Motor neuron (in vitro differentiated cells): ENCODE data around the gene SLC39A11. TPM values are rescaled to one million over a fixed set of nuclear protein-coding genes. Genes with fewer than 3 reads are reported as not detected.
A peak's percentile ranks its signal among the peaks of the same experiment; 100 is the strongest.

Experiments
- ATAC-seq, 8 experiments: fragments of 200-7000 bp; cut with Tn5 transposase; replicated peaks in 6 of 8; 2 replicates each; pipeline ENCODE4 v1.8.0; 2021; ENCODE audit warnings: mild to moderate bottlenecking in 8 of 8, moderate library complexity in 8 of 8
- H3K27ac ChIP-seq, 2 donors: fragments of 250-450 bp; sonication (Bioruptor Pico); 2 replicates each; pipeline ENCODE4 v1.9.0; 2021; ENCODE audit warnings: antibody characterized with exemption in 2 of 2, mild to moderate bottlenecking in 2 of 2, moderate library complexity in 1 of 2
- H3K4me1 ChIP-seq, 2 donors: fragments of 250-450 bp; sonication (Bioruptor Pico); replicated peaks in 1 of 2; 2 replicates each; pipeline ENCODE4 v1.6.1; 2021; ENCODE audit warnings: antibody characterized with exemption in 2 of 2, mild to moderate bottlenecking in 2 of 2, moderate library complexity in 1 of 2
- H3K4me3 ChIP-seq, 5 donors: fragments of 250-450 bp; sonication (Bioruptor Pico); 2 replicates each; pipeline ENCODE4 v1.9.0; 2021; ENCODE audit warnings: antibody characterized with exemption in 5 of 5, mild to moderate bottlenecking in 5 of 5, moderate library complexity in 4 of 5
- WGBS, 10 experiments: fragments of 450-650 bp; shearing (Covaris generic); methylation state at CpG; one replicate each; pipeline ENCODE4 v1.0.0; 2022; 5-methylcytosine and 5-hydroxymethylcytosine counted together
- in situ Hi-C, 9 experiments: fragments of 400-800 bp; cut with MboI; loops; one replicate each; pipeline ENCODE4 v1.15.0; 2021; ENCODE audit warnings: low sequenced_read_pairs in 9 of 9, low pct_unique_long_range_greater_than_20kb in 2 of 9; ENCODE audit not compliant: unreplicated experiment in 9 of 9
- total RNA-seq, 8 experiments: library from RNA; unstranded; fragments of 300-600 nt; gene quantifications; 2 replicates each; pipeline versions ENCODE4 v1.2.3 to v1.2.4, GENCODE V29; 2022

Gene SLC39A11
- total RNA-seq, 8 experiments from 2014 or later, result 5.3 to 27.3 (median 10.8) TPM

DNA sequence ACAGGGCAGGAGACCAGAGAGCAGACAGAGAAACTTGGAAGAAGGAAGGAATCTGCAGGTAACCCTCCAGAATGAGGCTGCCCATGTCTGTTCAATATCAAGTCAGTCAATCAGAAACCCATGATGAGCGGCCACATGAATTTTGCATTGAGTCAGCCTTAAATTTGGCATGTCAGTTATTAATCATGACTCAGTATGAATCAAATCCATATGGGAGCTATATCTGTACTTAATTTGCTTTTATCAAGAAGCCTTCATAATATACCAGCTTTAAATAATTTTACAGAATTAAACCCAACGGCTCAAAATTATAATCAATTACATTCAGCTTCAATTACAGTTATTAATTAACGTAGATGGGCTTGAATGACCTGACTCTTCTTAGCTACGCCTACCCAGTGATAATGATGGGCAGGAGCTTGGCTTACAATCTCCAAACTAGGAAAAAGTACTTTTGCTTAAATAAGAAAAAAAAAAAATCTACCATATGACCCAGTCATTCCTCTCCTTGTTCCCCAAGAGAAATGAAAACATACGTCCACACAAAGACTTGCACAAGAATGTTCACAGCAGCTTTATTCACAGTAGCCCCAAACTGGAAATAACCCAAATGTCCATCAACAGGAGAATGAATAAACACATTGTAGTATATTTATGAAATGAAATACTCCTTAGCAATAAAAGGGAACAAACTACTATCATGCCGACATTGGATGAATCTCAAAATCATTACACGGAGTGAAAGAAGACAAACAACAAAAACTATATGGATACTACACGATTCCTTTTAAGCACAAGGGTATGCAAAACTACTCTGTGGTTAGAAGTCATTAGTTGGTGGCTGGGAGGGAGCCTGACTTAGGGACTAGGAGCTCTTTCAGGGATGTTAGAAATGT, 48.6 kb downstream of the SLC39A11 start:
- no peak overlapping the region for H3K27ac ChIP-seq
- H3K4me1 ChIP-seq, result no peaks in the 10 kb centered on the region
- ATAC-seq, result peak in 2 of 8 experiments; percentile 54 to 55
- no peak overlapping the region for H3K4me3 ChIP-seq
- 2 to 98% (median 73%) methylated on average over 2 to 8 of the region's 8 CpGs; no CpG with 5 or more reads in 1 of the 10 experiments for WGBS, 10 experiments
- in situ Hi-C loops, result no loop called here

DNA sequence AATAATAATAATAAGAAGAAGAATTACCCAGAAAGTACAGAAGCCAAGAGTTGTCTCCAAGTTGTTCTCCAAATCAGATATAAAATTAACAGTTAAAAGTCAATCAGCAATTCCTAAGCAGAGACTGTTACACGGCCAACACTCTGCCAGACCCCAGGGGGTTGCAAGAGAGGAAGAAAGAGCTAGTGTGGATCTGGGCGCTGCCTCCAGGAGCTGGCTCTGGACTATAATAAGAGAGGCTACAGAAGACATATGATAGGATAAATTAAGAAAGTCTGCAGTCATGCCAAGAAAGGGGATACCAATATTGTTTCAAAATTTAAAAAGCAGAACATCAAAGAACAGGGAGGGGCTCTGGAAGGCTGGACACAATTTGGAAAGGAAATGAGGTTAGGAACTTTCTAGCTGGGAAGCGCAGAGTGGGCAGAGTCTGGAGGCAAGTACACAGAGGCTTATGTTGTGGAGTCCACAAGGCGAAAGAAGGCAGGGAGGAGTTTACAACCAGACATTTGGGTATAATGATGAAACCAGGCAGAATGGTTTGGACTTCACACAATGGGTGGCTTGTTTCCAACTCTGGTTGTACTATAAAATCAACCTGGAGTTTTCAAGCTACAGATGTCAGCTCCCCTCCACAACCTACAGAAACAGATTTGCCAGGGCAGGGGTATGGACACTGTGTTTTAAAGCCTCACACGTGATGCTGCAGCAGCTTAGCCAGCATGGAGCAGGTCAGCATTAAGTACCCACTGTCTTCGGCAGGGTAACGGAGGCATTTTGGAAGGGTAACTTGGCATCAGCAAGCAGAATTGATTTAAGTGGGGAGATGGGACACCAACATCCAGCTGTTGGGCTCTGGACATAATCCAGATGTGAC, 49.4 kb downstream of the SLC39A11 start:
- peak in 2 of 8 experiments; percentile 37 to 53 for ATAC-seq
- H3K27ac ChIP-seq, result no peak overlapping the region
- H3K4me3 ChIP-seq, result no peak overlapping the region
- no peaks in the 10 kb centered on the region for H3K4me1 ChIP-seq
- 8 to 95% (median 82%) methylated on average over 1 to 6 of the region's 7 CpGs; no CpG with 5 or more reads in 1 of the 10 experiments for WGBS, 10 experiments
- in situ Hi-C loops, result no loop called here

DNA sequence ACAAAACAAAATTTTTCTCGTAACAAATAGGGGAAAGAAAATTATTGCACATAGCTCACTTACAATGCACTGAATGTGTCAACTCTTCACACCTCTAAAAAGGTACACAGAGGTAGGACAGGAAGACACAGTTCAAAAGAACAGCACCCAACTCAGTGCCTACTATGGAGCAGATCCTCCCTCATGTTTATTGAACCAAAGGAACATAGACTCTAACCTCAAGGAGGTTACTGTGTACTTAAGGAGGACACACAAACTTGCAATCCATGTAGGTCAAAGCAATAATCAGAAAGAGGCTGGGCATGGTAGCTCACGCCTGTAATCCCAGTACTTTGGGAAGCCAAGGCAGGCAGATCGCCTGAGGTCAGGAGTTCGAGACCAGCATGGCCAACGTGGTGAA, 50.3 kb downstream of the SLC39A11 start:
- Histone ChIP-seq H3K4me1 (no peaks in the 10 kb centered on the region), H3K4me3 (no peak overlapping the region), H3K27ac (no peak overlapping the region)
- in situ Hi-C loops, result no loop called here
- no peak for ATAC-seq
- 0 to 100% (median 89%) methylated on average over 1 to 5 of the region's 5 CpGs; no CpG with 5 or more reads in 2 of the 10 experiments for WGBS, 10 experiments

DNA sequence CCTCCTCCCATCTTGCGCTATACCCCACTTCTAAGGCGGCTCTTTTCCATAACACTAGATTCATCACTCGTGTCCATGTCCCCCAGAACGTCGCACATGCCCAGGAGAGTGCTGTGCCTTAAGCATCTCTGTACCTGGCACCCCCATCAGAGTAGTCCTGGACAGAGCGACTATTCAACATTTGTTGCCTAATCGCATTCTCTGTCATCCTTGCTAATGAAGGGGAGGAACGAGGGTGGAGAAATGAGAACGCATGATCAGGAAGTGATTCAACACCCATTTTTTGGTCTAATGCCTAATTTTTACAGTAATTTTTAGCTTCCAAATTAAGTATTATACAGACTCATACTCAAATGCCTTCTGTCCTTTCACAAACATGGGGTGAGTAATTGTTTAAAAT, 53.2 kb downstream of the SLC39A11 start:
- WGBS, 10 experiments, result 0 to 97% (median 84%) methylated on average over 3 to 9 of the region's 9 CpGs
- H3K4me1 ChIP-seq, result no peaks in the 10 kb centered on the region
- ATAC-seq, result peak in 2 of 8 experiments; percentile 64 to 90
- H3K4me3 ChIP-seq, result no peak overlapping the region
- in situ Hi-C loops, result no loop called here
- no peak overlapping the region for H3K27ac ChIP-seq

DNA sequence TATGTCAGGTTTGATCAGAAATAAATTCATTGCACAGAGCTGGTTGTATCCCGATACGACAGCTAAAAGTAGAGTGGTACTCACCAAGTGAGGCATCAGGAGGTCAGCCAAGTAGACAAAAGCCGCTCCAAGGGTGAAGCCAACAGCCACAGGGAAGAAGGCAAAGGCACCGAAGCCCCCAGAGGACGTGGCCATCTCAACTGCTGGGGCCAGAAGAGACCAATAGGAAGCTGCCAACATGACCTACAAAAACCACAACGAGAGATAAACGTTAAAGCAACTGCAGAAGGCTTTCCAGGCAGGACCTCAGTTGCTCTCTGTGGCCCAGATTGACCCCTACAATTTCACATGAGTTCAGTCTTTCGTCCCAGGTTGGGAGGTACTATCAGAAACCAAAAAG, 61.0 kb downstream of the SLC39A11 start:
- Histone ChIP-seq H3K27ac (no peak overlapping the region), H3K4me1 (peaks cover 14 to 32% of the 10 kb centered on the region in 2 donors), H3K4me3 (no peak overlapping the region)
- ATAC-seq, result no peak
- WGBS, 10 experiments, result 84 to 100% (median 99%) methylated on average over 1 to 8 of the region's 8 CpGs; no CpG with 5 or more reads in 2 of the 10 experiments
- in situ Hi-C loops, result no loop called here

DNA sequence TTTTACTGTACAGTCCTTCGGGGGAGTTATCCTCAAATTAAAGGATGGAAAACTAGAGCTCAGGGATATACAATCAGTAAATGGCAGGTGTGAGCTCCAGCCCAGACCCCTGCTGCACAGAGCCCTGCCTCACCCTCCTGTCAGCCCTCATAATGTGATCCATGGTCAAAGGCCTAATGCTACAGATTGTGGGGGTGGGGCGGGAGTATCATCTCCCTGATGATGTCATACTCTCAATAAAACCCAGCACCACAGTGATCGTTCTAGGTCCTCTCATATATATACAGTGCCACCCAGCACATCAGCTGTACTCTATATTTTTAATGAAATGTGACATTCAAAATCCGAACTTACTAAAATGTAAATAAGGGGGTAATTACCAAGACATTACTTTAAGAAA, 61.5 kb downstream of the SLC39A11 start:
- ATAC-seq, result peak in 5 of 8 experiments; percentile 90 to 95 (median 95)
- peak overlapping the region in 1 of 2 donors; percentile 36 for H3K27ac ChIP-seq
- no peak overlapping the region for H3K4me3 ChIP-seq
- H3K4me1 ChIP-seq, result peaks cover 14 to 32% of the 10 kb centered on the region in 2 donors
- 40 to 100% (median 90%) methylated on average over 1 to 4 of the region's 4 CpGs; no CpG with 5 or more reads in 4 of the 10 experiments for WGBS, 10 experiments
- in situ Hi-C loops, result no loop called here

DNA sequence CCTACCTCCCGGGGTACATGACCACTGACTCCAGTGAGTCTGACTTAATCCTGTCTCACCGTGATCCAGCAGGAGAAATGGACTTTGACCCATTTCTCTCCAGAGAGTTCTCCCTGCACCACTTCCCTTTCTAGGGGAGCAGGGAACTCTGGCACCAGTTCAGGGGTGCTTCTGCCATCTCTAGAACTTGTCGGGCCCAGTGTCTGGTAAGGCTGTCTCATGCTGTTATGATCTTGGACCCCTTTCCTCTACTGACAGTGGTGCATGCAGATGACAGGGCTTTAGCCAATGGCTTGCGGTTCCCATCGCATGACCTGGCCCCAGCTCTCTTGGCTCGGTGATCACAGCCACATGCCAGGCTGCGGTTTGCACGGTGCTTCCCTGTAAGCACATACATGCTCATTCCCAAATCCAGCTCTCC, 62.0 kb downstream of the SLC39A11 start:
- H3K4me3 ChIP-seq, result no peak overlapping the region
- H3K27ac ChIP-seq, result peak overlapping the region in 1 of 2 donors; percentile 36
- in situ Hi-C loops, result no loop called here
- ATAC-seq, result peak in 6 of 8 experiments; percentile 10 to 69 (median 34)
- 20 to 100% (median 78%) methylated on average over 1 to 6 of the region's 8 CpGs; no CpG with 5 or more reads in 4 of the 10 experiments for WGBS, 10 experiments
- H3K4me1 ChIP-seq, result peaks cover 14 to 32% of the 10 kb centered on the region in 2 donors

DNA sequence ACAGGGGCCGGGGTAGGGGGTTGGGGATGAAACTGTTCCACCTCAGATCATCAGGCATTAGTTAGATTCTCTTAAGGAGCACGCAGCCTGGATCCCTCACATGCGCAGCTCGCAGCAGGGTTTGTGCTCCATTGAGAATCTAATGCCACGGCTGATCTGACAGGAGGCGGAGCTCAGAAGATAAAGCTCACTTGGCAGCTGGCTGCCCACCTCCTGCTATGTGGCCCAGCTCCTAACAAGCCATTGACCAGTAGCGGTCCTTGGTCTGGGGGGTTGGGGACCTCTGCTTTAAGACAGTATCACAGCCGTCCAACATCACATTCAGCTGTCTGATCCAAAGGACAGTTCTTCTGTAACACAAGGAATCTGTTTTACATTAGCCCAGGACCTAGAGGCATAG, 62.5 kb downstream of the SLC39A11 start:
- Histone ChIP-seq H3K4me1 (peaks cover 14 to 32% of the 10 kb centered on the region in 2 donors), H3K27ac (no peak overlapping the region), H3K4me3 (no peak overlapping the region)
- WGBS, 10 experiments, result 29 to 93% (median 73%) methylated on average over 1 to 4 of the region's 8 CpGs; no CpG with 5 or more reads in 3 of the 10 experiments
- in situ Hi-C loops, result no loop called here
- peak in 2 of 8 experiments; percentile 42 to 43 for ATAC-seq

DNA sequence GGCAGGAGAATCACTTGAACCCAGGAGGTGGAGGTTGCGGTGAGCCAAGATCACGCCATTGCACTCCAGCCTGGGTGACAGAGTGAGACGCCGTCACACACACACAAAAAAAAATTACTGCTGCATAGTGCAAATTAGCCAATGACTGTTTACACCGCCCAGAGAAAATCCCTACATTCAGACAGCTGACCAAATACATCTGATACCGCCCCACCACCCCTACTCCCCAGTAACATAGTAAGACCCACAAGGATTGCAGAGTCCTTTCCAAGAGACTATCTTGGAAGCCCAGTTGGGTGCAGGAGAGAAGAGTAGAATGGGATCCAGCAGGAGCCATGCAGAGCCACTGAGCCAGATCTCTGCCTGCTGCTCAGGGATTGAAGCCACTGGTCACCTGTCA, 63.5 kb downstream of the SLC39A11 start:
- in situ Hi-C loops, result no loop called here
- no peak for ATAC-seq
- 80 to 100% (median 100%) methylated on average over 1 to 2 of the region's 6 CpGs; no CpG with 5 or more reads in 4 of the 10 experiments for WGBS, 10 experiments
- Histone ChIP-seq H3K4me1 (peaks cover 14 to 32% of the 10 kb centered on the region in 2 donors), H3K27ac (no peak overlapping the region), H3K4me3 (no peak overlapping the region)

DNA sequence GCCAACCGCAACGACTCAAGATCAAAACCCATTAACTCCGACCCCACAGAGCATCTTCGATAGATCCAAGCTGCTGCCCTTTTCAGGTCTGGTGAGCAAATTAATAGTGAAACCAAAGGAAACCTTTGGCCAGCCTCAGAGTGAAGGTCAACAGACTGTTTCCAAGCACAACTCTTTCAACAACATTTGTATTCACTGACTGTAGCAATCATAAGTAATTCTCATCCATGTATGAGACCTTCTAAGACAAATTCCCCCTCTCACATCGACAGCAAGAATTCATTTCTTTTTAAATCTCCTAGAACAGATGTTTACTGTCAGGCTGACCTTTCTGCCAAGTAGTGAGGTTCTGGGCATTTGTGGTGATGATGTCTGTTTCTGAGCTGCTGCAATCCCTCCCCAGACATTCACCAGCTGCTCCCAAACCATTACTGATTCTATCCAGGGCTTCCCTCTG, 64.2 kb downstream of the SLC39A11 start:
- Histone ChIP-seq H3K4me1 (peaks cover 14 to 32% of the 10 kb centered on the region in 2 donors), H3K27ac (no peak overlapping the region), H3K4me3 (no peak overlapping the region)
- peak in 3 of 8 experiments; percentile 13 to 37 (median 26) for ATAC-seq
- WGBS, 10 experiments, result 0 to 92% (median 50%) methylated on average over 1 to 5 of the region's 5 CpGs; no CpG with 5 or more reads in 1 of the 10 experiments
- in situ Hi-C loops, result no loop called here

DNA sequence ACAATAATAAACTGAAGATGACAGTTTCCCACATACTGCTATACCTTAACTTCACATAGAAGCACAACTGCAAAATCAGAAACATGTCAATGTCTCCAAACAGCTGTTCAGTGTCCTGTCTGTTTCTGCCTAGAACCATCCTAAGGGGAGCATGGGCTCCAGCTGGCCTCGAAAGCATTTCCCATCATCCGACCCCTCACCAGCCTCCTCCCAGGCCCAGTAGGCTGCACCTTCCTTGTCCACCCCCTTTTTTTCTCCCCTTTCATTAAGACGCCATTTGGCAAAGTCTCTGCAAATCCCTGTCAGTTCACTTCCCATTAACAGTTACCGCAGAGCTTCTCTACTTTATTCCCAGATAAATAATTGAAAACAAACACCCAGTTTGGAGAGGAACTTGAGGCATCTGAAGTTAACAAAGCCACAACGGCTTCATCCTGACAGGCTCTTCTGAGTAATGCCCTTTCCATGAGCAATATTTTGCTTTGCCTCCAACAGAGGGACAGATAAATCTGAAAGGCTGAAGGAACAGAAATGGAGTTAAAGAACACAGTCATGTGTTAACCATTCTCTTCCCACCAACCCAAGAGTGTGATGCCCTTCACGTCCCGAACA, 65.3 kb downstream of the SLC39A11 start:
- no peak overlapping the region for H3K27ac ChIP-seq
- in situ Hi-C loops, result no loop called here
- 19 to 87% (median 59%) methylated on average over 1 to 7 of the region's 7 CpGs; no CpG with 5 or more reads in 1 of the 10 experiments for WGBS, 10 experiments
- peaks cover 14 to 32% of the 10 kb centered on the region in 2 donors for H3K4me1 ChIP-seq
- no peak overlapping the region for H3K4me3 ChIP-seq
- ATAC-seq, result peak in 4 of 8 experiments; percentile 7 to 58 (median 24)

DNA sequence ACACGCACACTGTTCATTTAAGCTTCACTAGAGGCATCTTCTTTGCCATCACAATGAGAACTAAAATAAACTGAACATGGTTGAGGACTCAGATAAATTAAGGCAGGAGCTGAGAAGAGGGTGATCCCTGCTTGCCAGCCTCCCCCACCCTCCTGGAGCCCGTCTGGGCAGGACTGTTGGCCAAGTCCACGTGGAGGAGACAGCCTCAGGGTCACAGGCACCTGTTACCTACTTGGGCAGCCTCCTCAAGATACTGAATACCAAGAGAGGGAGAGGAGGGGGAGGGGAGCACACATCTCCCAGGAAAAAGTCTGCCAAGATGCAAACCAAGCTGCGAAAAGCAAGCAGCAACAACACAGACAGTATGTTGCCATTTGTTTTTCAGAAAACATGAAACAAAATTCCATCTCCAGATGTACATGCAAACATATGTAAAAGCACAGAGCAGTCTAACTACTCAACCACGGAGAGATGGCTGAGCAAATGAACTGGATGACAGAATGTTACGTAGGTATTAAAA, 67.4 kb downstream of the SLC39A11 start:
- ATAC-seq, result peak in 1 of 8 experiments; percentile 85
- Histone ChIP-seq H3K4me3 (no peak overlapping the region), H3K27ac (no peak overlapping the region), H3K4me1 (peaks cover 14 to 17% of the 10 kb centered on the region in 2 donors)
- in situ Hi-C loops, result no loop called here
- 31 to 100% (median 67%) methylated on average over 1 to 6 of the region's 6 CpGs; no CpG with 5 or more reads in 1 of the 10 experiments for WGBS, 10 experiments
